ENCODE results near the gene MROH8.
"Not testable (repeated sequence)": the region's sequence is repeated elsewhere in the genome, so short reads cannot be mapped to it uniquely, and the experiment has no call there.

Gene MROH8

DNA sequence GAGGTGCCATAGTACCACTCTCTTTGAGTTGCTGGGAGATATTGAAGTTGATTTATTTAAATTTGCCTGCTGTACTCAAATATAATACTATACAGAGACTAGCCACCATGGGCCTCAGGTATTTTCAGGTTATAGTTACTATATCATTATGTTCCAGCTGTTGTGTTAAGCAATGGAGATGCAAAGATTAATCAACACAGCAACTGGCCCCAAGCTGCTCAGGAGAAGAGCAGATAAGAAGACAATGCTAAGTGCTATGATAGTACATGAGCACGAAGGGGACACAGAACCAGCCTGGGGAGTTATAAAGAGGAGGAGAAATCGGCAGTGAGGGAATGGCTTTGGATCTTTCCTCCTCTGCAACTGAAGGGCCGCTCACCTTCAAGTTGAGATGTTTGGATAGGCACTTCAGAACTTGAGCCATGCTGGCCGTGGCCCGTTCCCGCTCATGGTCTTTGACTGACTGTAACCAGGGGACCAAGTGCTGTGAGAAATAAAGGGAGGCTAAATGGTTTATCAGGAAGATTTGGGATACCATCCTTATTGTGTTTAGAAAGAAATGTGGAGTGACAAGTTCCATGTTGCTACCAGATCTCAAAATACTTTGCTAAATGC, 24.6 kb downstream of the MROH8 start:
- DNase-seq (no peak), ATAC-seq (no peak)

DNA sequence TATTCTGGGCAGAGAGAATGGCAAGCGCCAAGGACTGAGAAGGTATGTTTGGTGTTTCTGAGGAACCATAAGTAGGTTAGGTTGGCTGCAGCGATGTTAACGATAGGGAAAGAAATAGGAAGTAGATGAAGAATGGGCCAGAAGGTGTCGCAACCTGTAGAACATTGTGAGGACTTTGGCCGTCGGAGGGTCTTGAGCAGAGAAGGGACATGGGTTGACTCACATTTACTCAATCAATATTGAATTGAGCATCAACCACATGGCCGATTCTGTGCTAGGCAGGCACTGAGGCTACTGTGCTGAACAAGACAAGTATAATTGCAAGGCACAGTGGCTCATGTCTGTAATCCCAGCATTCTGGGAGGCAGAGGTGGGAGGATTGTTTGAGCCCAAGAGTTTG, 27.1 kb downstream of the MROH8 start:
- no peak for DNase-seq

DNA sequence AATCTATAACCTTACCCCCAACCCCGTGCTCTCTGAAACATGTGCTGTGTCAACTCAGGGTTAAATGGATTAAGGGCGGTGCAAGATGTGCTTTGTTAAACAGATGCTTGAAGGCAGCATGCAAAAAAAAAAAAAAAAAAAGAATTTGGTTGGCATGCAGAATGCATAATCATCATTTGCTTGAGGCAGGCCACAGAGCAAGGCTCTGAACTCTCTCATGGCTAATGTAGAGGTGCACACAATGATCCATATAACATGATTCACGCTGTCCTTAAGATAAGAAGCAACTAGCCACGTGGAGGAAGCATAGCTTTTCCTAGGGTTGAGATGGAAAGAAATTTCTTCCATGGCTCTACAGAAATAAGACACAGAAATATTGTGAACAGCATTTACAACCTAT, 27.8 kb downstream of the MROH8 start:
- no peak for DNase-seq
- ATAC-seq: no peak

More for the DNA sequence above, 27.1 kb downstream of the MROH8 start:
- no peak for ATAC-seq

DNA sequence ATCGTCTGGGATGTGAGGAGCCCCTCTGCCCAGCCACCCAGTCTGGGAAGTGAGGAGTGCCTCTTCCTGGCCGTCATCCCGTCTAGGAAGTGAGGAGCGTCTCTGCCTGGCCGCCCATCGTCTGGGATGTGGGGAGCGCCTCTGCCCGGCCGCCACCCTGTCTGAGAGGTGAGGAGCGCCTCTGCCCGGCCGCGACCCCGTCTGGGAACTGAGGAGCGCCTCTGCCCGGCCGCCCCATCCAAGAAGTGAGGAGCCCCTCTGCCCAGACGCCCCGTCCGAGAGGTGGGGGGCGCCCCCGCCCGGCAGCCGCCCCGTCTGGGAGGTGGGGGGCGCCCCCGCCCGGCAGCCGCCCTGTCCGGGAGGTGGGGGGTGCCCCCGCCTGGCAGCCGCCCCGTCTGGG, 28.5 kb downstream of the MROH8 start:
- ATAC-seq, DNase-seq: not testable (repeated sequence)

GRCh38 chr20:37147250-37147649, 32.1 kb downstream of the MROH8 start:
- DNase-seq: no peak
- no peak for ATAC-seq

DNA sequence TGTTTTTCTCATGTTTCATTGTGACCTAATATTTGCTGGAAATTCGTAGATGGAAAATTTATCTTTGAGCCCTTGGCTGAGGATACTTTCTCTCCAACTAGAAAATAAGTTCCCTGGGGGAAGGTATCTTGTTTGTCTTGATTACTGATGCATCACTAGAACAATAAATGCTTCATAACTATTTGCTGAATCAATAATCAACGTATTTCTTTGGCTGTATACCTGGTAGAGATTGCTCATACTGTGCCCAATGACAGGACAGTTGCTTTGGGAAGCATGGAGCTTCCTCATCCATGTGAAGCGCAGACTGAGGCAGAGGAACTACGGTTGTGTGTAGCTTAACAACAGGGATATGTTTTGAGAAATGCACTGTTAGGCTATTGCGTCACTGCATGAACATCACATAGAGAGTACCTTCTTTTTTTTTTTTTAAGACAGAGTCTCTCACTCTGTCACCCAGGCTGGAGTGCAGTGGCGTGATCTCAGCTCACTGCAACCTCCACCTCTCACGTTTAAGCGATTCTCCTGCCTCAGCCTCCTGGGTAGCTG, 34.4 kb downstream of the MROH8 start:
- no peak for ATAC-seq
- no peak for DNase-seq

DNA sequence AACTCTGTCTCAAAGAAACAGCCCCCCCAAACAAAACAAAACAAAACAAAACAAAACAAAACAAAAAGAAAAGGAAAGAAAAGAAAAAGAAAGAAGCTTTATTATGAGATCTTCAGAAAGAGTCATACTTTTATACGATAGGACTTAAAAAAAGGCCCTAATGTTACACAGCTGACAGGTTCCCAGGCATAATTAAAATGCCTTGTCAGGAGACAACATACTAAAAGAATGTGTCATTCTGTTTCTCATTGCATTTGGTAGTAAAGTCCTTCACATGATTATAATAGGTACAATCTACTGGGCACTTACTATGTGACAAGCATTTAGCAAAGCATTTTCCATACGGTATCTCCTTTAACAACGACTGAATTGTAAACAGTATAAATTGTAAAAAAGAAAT, 36.6 kb downstream of the MROH8 start:
- ATAC-seq (no peak), DNase-seq (no peak)

DNA sequence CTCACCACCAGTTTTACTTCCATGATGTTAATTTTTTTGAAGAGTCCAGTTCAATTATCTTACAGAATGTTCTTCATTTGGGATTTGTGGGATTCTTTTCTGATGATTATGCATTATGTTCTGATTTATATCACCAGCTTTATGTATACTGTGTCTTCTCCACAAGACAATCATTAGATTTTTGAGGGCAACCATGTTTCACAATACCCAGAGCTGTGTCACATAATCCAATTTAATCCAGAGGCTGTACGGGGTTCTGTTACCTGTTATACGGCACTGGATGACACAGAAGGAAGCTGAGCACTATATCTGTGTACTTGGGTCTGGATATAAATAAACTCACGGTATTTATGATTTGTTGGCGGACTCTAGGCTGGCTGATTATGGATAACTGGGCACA, 41.8 kb downstream of the MROH8 start:
- ATAC-seq (no peak), DNase-seq (no peak)

DNA sequence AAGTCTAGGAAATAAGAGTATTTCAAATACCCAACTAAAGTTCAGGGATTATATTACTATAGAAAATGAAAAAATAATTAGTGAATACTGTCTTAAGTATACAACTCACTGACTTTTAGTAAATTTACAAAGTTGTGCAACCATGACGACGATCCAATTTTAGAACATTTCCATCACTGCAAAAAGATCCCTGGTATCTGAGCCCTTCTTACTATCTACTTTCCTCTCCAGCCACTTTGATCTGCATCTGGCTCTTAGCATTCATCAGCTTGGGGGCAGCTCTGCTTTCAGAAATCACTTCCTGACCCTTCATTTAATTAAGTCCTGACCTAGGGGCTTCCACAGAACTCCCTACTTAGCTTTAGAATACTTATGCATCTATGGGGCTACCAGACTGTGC, 45.4 kb downstream of the MROH8 start:
- ATAC-seq (no peak), DNase-seq (no peak)

GRCh38 chr20:37131486-37131885, 47.9 kb downstream of the MROH8 start:
- no peak for DNase-seq
- ATAC-seq: no peak

DNA sequence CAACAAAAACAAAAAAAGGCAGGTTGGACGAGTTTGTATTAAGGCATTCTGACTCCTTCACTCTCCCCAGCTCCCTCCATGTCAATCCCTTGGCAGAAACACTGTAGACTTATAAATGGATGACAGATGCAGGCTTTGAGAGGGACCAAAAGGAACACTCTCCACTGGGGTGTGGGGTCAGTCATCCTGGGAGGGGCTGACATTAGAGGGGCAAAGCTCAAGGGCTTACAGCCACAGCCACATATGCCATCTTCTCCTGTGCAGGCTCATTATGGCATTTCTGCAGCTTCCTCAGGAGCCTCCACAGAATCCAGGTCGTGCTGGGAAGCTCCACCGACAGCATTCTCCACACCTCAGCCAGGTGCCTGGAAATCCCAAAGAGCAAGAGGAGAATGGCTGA, 50.5 kb downstream of the MROH8 start:
- DNase-seq: no peak
- ATAC-seq: no peak

- not testable (repeated sequence) for ATAC-seq, DNase-seq
These were observed 53.1 kb downstream of the MROH8 start for GRCh38 chr20:37126290-37126689.

DNA sequence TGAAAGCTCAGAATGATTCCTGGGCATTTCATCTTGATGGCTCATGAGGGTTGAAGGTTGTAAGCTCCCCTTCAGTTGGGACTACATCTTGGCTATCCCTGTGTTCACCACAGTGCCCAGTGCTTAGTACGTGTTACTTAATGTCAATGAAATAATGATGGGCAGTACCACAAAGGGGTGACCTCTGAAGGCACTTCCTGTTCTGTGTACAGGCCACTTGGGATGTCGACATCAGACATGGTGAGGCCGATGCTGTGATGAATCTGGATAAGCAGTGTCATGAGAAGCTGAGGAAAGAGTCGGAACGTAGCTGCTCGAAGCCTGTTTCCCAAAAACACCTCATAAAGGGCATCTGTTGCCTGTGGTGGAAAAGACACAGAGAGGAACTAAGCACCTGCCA, 55.9 kb downstream of the MROH8 start:
- ATAC-seq (no peak), DNase-seq (no peak)

DNA sequence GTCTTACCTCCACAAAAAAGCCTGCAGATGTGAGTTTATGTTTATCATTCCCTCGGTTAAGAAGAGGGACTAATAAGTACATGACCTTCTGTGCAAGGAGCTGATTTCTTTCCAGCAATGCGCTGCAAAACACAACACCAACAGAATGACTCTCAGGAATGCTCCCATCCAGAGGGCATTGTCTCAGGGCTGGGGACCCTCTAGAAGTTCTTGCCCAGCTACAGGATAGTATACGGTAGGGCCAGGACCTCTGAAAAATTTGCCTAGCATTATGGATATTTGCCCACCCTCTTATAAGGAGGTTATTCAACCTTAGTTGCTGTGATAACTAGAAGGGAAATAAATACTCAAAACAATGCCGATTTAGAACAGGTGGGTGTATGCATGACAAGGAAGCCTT, 58.9 kb downstream of the MROH8 start:
- no peak for ATAC-seq
- DNase-seq: no peak

DNA sequence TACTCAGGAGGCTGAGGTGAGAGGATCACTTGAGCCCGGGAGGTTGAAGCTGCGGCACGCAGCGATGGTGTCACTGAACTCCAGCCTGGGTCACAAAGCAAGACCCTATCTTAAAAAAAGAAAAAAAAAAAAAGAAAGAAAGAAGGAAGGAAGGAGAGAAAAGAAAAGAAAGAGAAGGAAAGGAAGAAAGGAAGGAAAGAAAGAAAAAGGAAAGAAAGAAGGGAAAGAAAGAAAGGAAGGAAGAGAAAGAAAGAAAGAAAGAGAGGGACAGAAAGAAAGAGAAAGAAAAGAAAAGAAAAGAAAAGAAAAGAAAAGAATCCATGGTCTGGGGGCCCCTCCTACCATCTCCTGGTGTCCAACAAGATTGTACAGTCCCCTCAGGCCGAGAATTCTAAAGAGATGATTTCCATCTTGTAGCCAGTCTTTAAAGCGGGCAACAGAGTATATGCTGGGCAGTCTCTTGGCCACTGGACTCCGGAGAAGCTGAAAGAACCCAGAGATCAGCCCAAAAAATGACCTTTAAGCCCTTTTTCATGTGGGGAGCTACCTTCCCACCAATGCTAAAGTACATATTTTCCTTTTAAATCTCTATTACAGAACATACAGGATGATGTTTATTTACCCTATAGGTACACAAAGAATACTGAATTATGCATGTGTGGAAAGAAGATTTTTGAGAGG, 59.9 kb downstream of the MROH8 start:
- no peak for ATAC-seq
- DNase-seq: no peak

DNA sequence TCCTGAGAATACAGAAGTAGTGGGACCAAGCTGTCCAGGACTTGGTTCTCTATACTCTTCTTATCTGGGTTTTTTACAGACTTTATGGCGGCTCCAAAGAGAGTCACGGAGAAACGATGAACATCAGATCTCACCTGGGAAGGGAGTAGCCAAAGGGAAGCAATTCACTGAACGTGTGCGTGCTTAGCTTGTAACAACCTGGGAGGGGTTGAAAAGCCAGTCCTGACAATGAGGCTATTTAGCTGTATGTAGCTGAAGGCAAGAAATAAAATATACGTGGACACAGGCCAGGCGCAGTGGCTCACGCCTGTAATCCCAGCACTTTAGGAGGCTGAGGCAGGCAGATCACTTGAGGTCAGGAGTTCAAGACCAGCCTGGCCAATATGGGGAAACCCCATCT, 65.3 kb downstream of the MROH8 start:
- DNase-seq (no peak), ATAC-seq (no peak)

DNA sequence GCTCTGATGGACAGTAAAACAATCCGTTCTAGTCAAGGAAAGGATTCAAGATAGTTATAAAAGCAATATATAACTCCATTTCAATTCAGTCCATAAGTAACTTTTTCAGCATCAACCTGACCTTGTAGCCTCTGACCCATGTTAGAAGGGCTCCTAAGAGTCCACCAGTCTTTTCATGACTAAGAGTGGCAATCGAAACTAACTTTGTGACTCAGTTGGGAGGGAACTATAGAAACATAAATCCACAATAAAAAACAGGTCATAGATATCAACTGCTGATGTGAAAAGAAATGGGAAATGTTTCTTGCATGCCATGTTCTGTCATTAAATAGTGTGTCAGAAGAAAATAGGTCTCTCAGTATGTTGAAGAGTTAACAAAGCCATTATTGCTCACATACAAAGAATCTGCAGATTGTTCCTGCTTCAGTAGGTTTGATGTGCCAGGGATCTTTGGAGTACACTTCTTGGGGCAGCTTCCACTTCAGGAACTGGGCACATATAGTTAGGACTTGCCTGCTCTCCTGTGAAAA, 67.4 kb downstream of the MROH8 start:
- DNase-seq: no peak
- peak; percentile 43 for ATAC-seq

DNA sequence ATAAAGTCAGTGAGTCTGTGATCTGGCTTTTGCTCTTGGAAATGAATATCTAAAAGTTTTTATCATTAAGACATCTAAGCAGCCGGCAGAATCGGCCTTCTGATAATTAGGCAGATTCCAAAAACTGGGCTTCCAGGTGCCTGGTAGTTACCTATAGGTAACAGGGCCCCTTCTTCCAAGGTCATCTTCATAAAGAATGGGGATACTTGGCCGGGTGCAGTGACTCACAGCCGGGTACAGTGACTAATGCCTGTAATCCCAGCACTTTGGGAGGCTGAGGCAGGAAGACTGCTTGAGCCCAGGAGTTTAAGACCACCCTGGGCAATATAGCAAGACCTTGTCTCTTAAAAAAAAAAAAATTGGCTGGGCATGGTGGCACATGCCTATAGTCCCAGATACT, 70.7 kb downstream of the MROH8 start:
- ATAC-seq: no peak
- no peak for DNase-seq

- DNase-seq (no peak), ATAC-seq (no peak)
These were observed 76.8 kb downstream of the MROH8 start for GRCh38 chr20:37102571-37102970.

- ATAC-seq (no peak), DNase-seq (no peak)
These were observed 82.8 kb downstream of the MROH8 start for GRCh38 chr20:37096415-37097041.

- ATAC-seq (peak; percentile 87), DNase-seq (peak; percentile 89)
These were observed 83.5 kb downstream of the MROH8 start, which contains the start of gene RBL1 for GRCh38 chr20:37095599-37096414. TSS of gene RBL1 (minus strand) at chr20:37095997. CDS start at chr20:37095928, 69 bp downstream.

- DNase-seq (peak; percentile 33), ATAC-seq (peak; percentile 42)
These were observed 84.2 kb downstream of the MROH8 start for GRCh38 chr20:37095108-37095598.

Data from stimulated activated naive CD8-positive, alpha-beta T cell treated with anti-CD3 and anti-CD28 coated beads, Interleukin-15, Interleukin-2, amounts not matched to agents 100 U/mL and 50 U/mL, for 24 hours (primary cell).